Upper lobe of left lung (tissue), 6 donors: ENCODE data around the gene SF3B1. TPM values are rescaled to one million over a fixed set of nuclear protein-coding genes. Genes with fewer than 3 reads are reported as not detected.

Experiments
- ATAC-seq, 2 donors: fragments of 200-7000 bp; cut with Tn5 transposase; one replicate each; pipeline ENCODE4 v1.9.1; 2022; ENCODE audit warnings: mild to moderate bottlenecking in 2 of 2, moderate library complexity in 2 of 2; ENCODE audit not compliant: low FRiP score in 2 of 2
- DNase-seq, 2 donors: peaks; one replicate each; pipeline ENCODE4 v3.0.0-alpha.2; 2019 to 2020
- H3K27ac ChIP-seq, 4 donors: fragments of 200-600 bp; sonication (generic); one replicate each; pipeline ENCODE4 v1.5.1; 2016 to 2019
- H3K27me3 ChIP-seq, 4 donors: fragments of 200-600 bp; sonication (generic); one replicate each; pipeline ENCODE4 v1.5.1; 2017 to 2019
- H3K36me3 ChIP-seq, 4 donors: fragments of 200-600 bp; sonication (generic); one replicate each; pipeline ENCODE4 v1.5.1; 2016 to 2019
- H3K4me1 ChIP-seq, 4 donors: fragments of 200-600 bp; sonication (generic); one replicate each; pipeline ENCODE4 v1.5.1; 2018 to 2019
- H3K4me3 ChIP-seq, 4 donors: fragments of 200-600 bp; sonication (generic); one replicate each; pipeline ENCODE4 v1.5.1; 2017 to 2019; ENCODE audit warnings: mild to moderate bottlenecking in 2 of 4, moderate library complexity in 1 of 4
- H3K9me3 ChIP-seq, 4 donors: fragments of 200-600 bp; sonication (generic); one replicate each; pipeline ENCODE4 v1.5.1; 2018 to 2019
- EP300 ChIP-seq, 4 donors: sonication (generic); formaldehyde crosslinking; IDR thresholded peaks; one replicate each; pipeline ENCODE4 v1.5.1; 2017; ENCODE audit warnings: antibody characterized with exemption in 4 of 4, control low read depth in 2 of 4
- POLR2A ChIP-seq, 4 donors: fragments of 450-650 bp; IDR thresholded peaks; one replicate each; pipeline ENCODE4 v1.5.1; 2016 to 2017; ENCODE audit warnings: antibody characterized with exemption in 4 of 4, mild to moderate bottlenecking in 2 of 4
- POLR2AphosphoS5 ChIP-seq, 2 donors: sonication (generic); formaldehyde crosslinking; IDR thresholded peaks; one replicate each; pipeline ENCODE4 v1.5.1; 2017; ENCODE audit warnings: antibody characterized with exemption in 2 of 2
- WGBS, 2 donors: methylation state at CpG; one replicate each; pipeline ENCODE4 v1.1.5; 2017 to 2018; 5-methylcytosine and 5-hydroxymethylcytosine counted together
- total RNA-seq, 6 donors: library from RNA; depleted of rRNA in 4 of 6; stranded (reverse); fragments of >200 nt in 4 of 6; gene quantifications; one replicate each; pipeline versions ENCODE4 v1.1.0 to v1.2.1, GENCODE V29; 2016 to 2021
- TF ChIP-seq, protein P1 (sequence below), 6 experiments: fragments of 450-650 bp in 4 of 6; fragments of 200-600 bp in 2 of 6; sonication (generic) in 2 of 6; IDR thresholded peaks; one replicate each; pipeline ENCODE4 v1.5.1; 2016 to 2019; ENCODE audit warnings: antibody characterized with exemption in 6 of 6
- donor health status: DM: no; HTN: no; CAD: no; lungs with moderate emphysema.
- donor health status: DM: no; HTN: yes; CAD: no; lungs with severe emphysema.

The SF3B1 gene
- total RNA-seq, 6 donors from 2014 or later: 182 to 614 (median 203) TPM

DNA sequence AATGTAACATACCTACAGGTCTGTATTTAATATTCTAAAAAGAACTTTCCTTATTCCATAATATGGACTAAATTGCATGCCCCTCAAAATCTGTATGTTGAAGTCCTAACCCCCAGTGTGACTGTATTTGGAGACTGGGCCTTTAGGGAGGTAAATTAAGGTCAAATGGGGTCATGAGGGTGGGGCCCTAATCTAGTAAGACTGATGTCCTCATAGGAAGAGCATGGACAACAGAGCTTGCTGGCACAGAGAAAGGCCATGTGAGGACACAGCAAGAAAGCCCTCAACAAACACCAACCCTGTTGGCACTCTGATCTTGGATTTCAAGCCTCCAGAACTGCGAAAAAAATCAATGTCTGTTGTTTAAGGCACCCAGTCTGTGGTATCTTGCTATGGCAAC is 18.6 kb downstream of the SF3B1 start:
- H3K27me3 ChIP-seq: no peaks in the 10 kb centered on the region
- WGBS, 2 donors: 90 to 100% methylated on average over 1 of the region's 1 CpG
- no peak overlapping the region for H3K27ac ChIP-seq
- DNase-seq (no peak), ATAC-seq (no peak)
- H3K9me3 ChIP-seq: no peaks in the 10 kb centered on the region
- TF ChIP-seq POLR2A (IDR thresholded peaks at IDR 0.05) (no peak), POLR2AphosphoS5 (IDR thresholded peaks at IDR 0.05) (no peak), EP300 (IDR thresholded peaks at IDR 0.05) (no peak)
- TF ChIP-seq, protein P1, sequence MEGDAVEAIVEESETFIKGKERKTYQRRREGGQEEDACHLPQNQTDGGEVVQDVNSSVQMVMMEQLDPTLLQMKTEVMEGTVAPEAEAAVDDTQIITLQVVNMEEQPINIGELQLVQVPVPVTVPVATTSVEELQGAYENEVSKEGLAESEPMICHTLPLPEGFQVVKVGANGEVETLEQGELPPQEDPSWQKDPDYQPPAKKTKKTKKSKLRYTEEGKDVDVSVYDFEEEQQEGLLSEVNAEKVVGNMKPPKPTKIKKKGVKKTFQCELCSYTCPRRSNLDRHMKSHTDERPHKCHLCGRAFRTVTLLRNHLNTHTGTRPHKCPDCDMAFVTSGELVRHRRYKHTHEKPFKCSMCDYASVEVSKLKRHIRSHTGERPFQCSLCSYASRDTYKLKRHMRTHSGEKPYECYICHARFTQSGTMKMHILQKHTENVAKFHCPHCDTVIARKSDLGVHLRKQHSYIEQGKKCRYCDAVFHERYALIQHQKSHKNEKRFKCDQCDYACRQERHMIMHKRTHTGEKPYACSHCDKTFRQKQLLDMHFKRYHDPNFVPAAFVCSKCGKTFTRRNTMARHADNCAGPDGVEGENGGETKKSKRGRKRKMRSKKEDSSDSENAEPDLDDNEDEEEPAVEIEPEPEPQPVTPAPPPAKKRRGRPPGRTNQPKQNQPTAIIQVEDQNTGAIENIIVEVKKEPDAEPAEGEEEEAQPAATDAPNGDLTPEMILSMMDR (IDR thresholded peaks at IDR 0.05): no peak
- H3K4me3 ChIP-seq: no peak overlapping the region
- peaks cover 49 to 99% (median 77%) of the 10 kb centered on the region in 4 donors for H3K36me3 ChIP-seq
- peaks cover 0 to 2% (median 0%) of the 10 kb centered on the region in 4 donors for H3K4me1 ChIP-seq

DNA sequence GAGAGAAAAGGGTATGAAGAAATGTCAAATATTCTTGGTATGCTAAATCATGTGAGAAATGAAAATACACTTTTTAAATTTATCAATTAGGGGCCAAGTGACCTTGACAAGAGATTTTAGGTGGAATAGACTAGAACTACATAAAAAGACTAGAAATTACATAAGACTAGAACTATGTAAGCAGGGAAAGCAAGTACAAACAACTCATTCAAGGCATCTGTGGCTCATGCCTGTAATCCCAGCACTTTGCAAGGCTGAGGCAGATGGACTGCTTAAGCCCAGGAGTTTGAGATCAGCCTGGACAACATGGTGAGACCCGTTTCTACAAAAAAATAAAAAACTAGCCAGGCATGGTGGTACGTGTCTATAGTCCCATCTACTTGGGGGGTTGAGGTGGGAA is 20.3 kb downstream of the SF3B1 start:
- Histone ChIP-seq H3K27me3 (no peaks in the 10 kb centered on the region), H3K9me3 (no peaks in the 10 kb centered on the region), H3K27ac (no peak overlapping the region), H3K4me3 (no peak overlapping the region), H3K36me3 (peaks cover 48 to 99% (median 82%) of the 10 kb centered on the region in 4 donors), H3K4me1 (no peaks in the 10 kb centered on the region)
- TF ChIP-seq EP300 (IDR thresholded peaks at IDR 0.05): no peak
- TF ChIP-seq POLR2A (IDR thresholded peaks at IDR 0.05): no peak
- TF ChIP-seq POLR2AphosphoS5 (IDR thresholded peaks at IDR 0.05): no peak
- TF ChIP-seq, protein P1 (IDR thresholded peaks at IDR 0.05): no peak
- 71 to 89% methylated on average over 2 of the region's 2 CpGs for WGBS, 2 donors
- DNase-seq (no peak), ATAC-seq (no peak)

DNA sequence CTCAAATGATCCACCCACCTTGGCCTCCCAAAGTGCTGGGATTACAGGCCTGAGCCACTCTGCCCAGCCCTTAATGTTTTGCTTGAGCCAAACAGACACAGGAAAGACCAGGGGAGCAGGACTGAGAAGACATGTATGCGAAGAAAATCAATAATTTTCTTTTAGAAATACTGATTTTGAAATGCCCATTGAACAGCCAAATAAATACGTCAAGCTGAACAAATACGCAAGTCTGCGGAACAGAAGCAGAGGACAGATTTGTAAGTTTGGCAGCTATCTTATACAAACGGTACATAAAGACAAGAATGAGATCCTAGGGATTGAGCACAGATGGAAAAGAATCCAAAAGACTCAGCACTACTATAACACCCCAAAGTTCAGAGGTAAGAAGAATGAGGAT is 20.8 kb downstream of the SF3B1 start:
- ATAC-seq (no peak), DNase-seq (no peak)
- Histone ChIP-seq H3K36me3 (peaks cover 52 to 99% (median 84%) of the 10 kb centered on the region in 4 donors), H3K9me3 (no peaks in the 10 kb centered on the region), H3K4me3 (no peak overlapping the region), H3K27me3 (no peaks in the 10 kb centered on the region), H3K27ac (no peak overlapping the region), H3K4me1 (no peaks in the 10 kb centered on the region)
- TF ChIP-seq EP300 (IDR thresholded peaks at IDR 0.05) (no peak), POLR2A (IDR thresholded peaks at IDR 0.05) (no peak), POLR2AphosphoS5 (IDR thresholded peaks at IDR 0.05) (no peak)
- TF ChIP-seq, protein P1 (IDR thresholded peaks at IDR 0.05): no peak
- WGBS, 2 donors: 89 to 91% methylated on average over 5 of the region's 5 CpGs

DNA sequence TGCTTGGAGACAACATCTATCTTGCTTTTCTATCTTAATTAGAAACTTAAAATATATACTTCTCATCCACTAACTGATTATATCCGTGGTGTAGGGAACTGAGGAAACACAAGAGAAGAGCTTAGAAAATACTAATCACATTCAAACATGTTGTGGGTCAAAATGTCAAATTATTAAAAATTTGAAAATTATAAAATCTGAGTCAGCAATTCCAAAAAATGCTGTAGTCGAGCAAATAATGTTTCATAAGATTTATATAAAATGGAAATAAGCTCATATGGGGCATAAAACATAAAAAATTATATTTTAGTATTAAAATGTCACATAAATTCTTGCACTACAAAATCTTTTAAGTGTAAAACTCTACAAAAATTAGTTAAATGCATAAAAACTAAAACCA is 29.2 kb downstream of the SF3B1 start:
- no peak for TF ChIP-seq POLR2AphosphoS5 (IDR thresholded peaks at IDR 0.05)
- TF ChIP-seq POLR2A (IDR thresholded peaks at IDR 0.05): no peak
- no peak for TF ChIP-seq EP300 (IDR thresholded peaks at IDR 0.05)
- TF ChIP-seq, protein P1 (IDR thresholded peaks at IDR 0.05): no peak
- Histone ChIP-seq H3K9me3 (no peaks in the 10 kb centered on the region), H3K27ac (no peak overlapping the region), H3K4me3 (no peak overlapping the region), H3K36me3 (peaks cover 76 to 100% (median 93%) of the 10 kb centered on the region in 4 donors), H3K27me3 (no peaks in the 10 kb centered on the region), H3K4me1 (no peaks in the 10 kb centered on the region)
- 89 to 91% methylated on average over 2 of the region's 2 CpGs for WGBS, 2 donors
- DNase-seq (no peak), ATAC-seq (no peak)

DNA sequence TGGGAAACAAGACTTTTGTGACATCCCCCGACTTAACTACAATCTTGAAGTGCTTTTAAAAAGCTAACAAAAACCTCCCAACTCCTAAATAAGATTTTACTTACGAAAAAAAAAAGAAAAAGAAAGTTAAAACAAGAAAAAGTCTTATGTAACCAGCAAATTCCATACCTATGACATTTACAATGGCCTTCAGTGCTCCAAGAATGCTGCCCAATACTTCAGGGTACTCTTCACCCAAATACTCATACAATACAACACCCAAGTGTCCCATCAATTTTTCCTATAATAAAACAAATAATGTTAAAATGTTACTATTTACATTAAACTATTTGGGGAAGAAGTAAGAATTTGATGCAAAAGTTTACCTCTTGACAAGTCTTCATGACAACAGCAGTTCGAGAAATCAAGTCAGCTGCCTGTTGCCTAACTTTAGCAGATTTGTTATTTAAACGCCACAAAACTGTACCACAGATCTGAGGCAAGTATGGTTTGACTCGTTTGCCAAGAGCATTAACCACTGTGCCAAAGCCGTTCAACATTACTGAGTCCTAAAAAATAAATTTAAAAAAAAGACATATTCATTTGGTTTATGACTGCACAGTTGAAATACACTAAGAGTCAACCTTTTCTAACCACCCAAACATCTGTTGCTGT is 34.8 kb downstream of the SF3B1 start:
- Histone ChIP-seq H3K4me1 (no peaks in the 10 kb centered on the region), H3K27ac (no peak overlapping the region), H3K9me3 (no peaks in the 10 kb centered on the region), H3K27me3 (no peaks in the 10 kb centered on the region), H3K36me3 (peaks cover 64 to 100% (median 97%) of the 10 kb centered on the region in 4 donors), H3K4me3 (no peak overlapping the region)
- 75% methylated on average over 6 of the region's 6 CpGs for WGBS, 2 donors
- no peak for DNase-seq
- ATAC-seq: no peak
- no peak for TF ChIP-seq EP300 (IDR thresholded peaks at IDR 0.05)
- TF ChIP-seq, protein P1 (IDR thresholded peaks at IDR 0.05): no peak
- TF ChIP-seq POLR2A (IDR thresholded peaks at IDR 0.05): no peak
- TF ChIP-seq POLR2AphosphoS5 (IDR thresholded peaks at IDR 0.05): no peak
